BJ (cell line): ENCODE data around the gene BUD23. TPM values are rescaled to one million over a fixed set of nuclear protein-coding genes. Genes with fewer than 3 reads are reported as not detected.

Experiments used
- CTCF ChIA-PET: fragments of 350-600 bp; formaldehyde crosslinking; extraction: SDS; loops from one replicate; lab custom pipeline; 2021; ENCODE audit warnings: antibody characterized with exemption, inconsistent platforms; lab: Yijun Ruan, JAX
- POLR2A ChIA-PET: fragments of 300-600 bp; sonication (Branson Sonifier 250); formaldehyde crosslinking; extraction: SDS; loops from one replicate; lab custom pipeline; 2021; ENCODE audit warnings: antibody characterized with exemption; lab: Charles Lee
- DNase-seq: peaks from one replicate; pipeline ENCODE4 v3.0.0-alpha.2; 2011; ENCODE audit warnings: low read depth
- H3K27me3 ChIP-seq: 2 replicates; pipeline ENCODE4 v1.6.0; 2011; ENCODE audit warnings: low read length; ENCODE audit not compliant: control insufficient read depth, insufficient read depth
- H3K36me3 ChIP-seq: 2 replicates; pipeline ENCODE4 v1.5.1; 2011; ENCODE audit warnings: low read length; ENCODE audit not compliant: control insufficient read depth, insufficient read depth
- H3K4me3 ChIP-seq: 2 replicates; pipeline ENCODE4 v1.5.1; 2011; ENCODE audit warnings: low read depth, mild to moderate bottlenecking, control low read depth, low read length
- polyA plus RNA-seq: library from polyadenylated mRNA; depleted of rRNA; stranded (reverse); fragments of >200 nt; gene quantifications from 2 replicates; pipeline ENCODE4 v1.2.3, GENCODE V29; 2011
- TF ChIP-seq, protein P1 (sequence below): IDR thresholded peaks from 2 replicates; pipeline ENCODE4 v1.5.1; 2011; ENCODE audit warnings: low read depth, mild to moderate bottlenecking, control low read depth, inconsistent platforms, low read length, moderate library complexity; ENCODE audit not compliant: insufficient read depth

The BUD23 gene
- polyA plus RNA-seq, 1 experiment: 69.8 TPM

- peak overlapping the region; percentile 76 for H3K4me3 ChIP-seq
- H3K36me3 ChIP-seq: peaks cover 4% of the 10 kb centered on the region
- ChIA-PET POLR2A (no interaction called here), CTCF (interaction anchor here (0.9 to 8.7 kb wide), 4 partner anchors 12 to 131 kb away, joined by 3 to 92 read pairs (median 6); no protein-coding TSS in a partner anchor)
- no peak for DNase-seq
- H3K27me3 ChIP-seq: no peaks in the 10 kb centered on the region
- TF ChIP-seq, protein P1, sequence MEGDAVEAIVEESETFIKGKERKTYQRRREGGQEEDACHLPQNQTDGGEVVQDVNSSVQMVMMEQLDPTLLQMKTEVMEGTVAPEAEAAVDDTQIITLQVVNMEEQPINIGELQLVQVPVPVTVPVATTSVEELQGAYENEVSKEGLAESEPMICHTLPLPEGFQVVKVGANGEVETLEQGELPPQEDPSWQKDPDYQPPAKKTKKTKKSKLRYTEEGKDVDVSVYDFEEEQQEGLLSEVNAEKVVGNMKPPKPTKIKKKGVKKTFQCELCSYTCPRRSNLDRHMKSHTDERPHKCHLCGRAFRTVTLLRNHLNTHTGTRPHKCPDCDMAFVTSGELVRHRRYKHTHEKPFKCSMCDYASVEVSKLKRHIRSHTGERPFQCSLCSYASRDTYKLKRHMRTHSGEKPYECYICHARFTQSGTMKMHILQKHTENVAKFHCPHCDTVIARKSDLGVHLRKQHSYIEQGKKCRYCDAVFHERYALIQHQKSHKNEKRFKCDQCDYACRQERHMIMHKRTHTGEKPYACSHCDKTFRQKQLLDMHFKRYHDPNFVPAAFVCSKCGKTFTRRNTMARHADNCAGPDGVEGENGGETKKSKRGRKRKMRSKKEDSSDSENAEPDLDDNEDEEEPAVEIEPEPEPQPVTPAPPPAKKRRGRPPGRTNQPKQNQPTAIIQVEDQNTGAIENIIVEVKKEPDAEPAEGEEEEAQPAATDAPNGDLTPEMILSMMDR: no peak
Measured at GRCh38 chr7:73737491-73738219, 54.3 kb downstream of the BUD23 start.

- ChIA-PET CTCF (interaction anchor here (1.0 to 8.7 kb wide), 3 partner anchors 12 to 132 kb away, joined by 3 to 92 read pairs (median 8); no protein-coding TSS in a partner anchor), POLR2A (no interaction called here)
- H3K36me3 ChIP-seq: peaks cover 4% of the 10 kb centered on the region
- H3K4me3 ChIP-seq: peak overlapping the region; percentile 76
- H3K27me3 ChIP-seq: no peaks in the 10 kb centered on the region
- DNase-seq: no peak
- TF ChIP-seq, protein P1: no peak
Measured at GRCh38 chr7:73738220-73738611, 54.8 kb downstream of the BUD23 start.

- peak within 1 kb of the TSS; percentile 76 for H3K4me3 ChIP-seq
- H3K36me3 ChIP-seq: peaks cover 4% of the 10 kb centered on the region
- TF ChIP-seq, protein P1: no peak
- H3K27me3 ChIP-seq: no peaks in the 10 kb centered on the region
- CTCF ChIA-PET: interaction anchor here (1.8 to 8.7 kb wide), 2 partner anchors 13 to 132 kb away, joined by 8 to 92 read pairs; no protein-coding TSS in a partner anchor
- POLR2A ChIA-PET: no interaction called here
- peak; percentile 73 for DNase-seq
Measured at GRCh38 chr7:73738612-73739386, 55.4 kb downstream of the BUD23 start, which contains the start of gene ABHD11. ABHD11 (minus strand) TSS chr7:73738802; CDS start chr7:73738770, 32 bp downstream.

DNA sequence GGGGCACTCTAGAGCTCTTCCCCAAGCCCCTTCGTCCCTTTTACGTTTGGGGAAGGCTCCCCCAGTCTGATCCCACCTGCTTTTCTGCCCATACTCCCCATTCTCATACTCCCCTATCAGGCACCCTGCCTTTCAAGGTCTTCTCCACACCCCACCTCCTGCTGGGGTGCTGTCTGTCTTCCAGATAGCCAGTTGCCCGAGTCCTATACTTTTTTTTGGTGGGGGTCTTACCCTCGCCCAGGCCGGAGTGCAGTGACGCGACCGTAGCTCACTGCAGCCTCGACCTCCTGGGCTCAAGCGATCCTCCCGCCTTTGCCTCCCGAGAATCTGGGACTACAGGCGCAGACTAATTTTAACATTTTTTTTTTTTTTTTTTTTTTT is 56.0 kb downstream of the BUD23 start:
- Histone ChIP-seq H3K27me3 (no peaks in the 10 kb centered on the region), H3K4me3 (peak overlapping the region; percentile 76), H3K36me3 (peaks cover 4% of the 10 kb centered on the region)
- TF ChIP-seq, protein P1: no peak
- DNase-seq: no peak
- ChIA-PET POLR2A (no interaction called here), CTCF (interaction anchor here (1.8 kb wide), 1 partner anchor 14 kb away, joined by 8 read pairs; no protein-coding TSS in a partner anchor)

DNA sequence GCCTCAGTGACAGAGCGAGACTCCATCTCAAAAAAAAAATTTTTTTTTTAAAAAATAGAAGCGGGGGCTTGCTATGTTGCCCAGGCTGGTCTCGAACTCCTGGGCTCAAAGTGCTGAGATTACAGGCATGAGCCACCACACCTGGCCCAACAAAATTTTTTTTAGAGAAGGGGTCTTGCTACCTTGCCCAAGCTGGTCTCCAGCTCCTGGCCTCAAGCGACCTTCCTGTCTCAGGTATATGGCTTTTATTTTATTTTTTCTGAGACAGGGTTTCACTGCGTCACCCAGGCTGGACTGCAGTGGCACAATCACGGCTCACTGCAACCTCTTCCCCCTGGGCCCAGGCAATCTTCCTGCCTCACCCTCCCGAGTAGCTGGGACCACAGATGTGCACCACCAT is 56.8 kb downstream of the BUD23 start:
- CTCF ChIA-PET: interaction anchor here (0.5 to 1.5 kb wide), 3 partner anchors 15 to 135 kb away, joined by 3 to 4 read pairs (median 3); no protein-coding TSS in a partner anchor
- POLR2A ChIA-PET: no interaction called here
- DNase-seq: no peak
- H3K4me3 ChIP-seq: no peak overlapping the region
- TF ChIP-seq, protein P1: no peak
- H3K36me3 ChIP-seq: peaks cover 4% of the 10 kb centered on the region
- H3K27me3 ChIP-seq: no peaks in the 10 kb centered on the region
